Activated T-cell treated with anti-CD3 and anti-CD28 coated beads, Interleukin-2, amount 50 U/mL, for 72 hours (primary cell): Measurements from ENCODE around the gene DLL3. TPM values are rescaled to one million over a fixed set of nuclear protein-coding genes. Genes with fewer than 3 reads are reported as not detected.

ENCODE experiments used
- ATAC-seq, 2 donors: fragments of 150-1000 bp; cut with Tn5 transposase; replicated peaks in 1 of 2; 2 replicates each; pipeline ENCODE4 v1.10.0; 2021; ENCODE audit warnings: moderate library complexity in 2 of 2, mild to moderate bottlenecking in 1 of 2
- DNase-seq, 2 donors: peaks; one replicate each; pipeline ENCODE4 v3.0.0; 2021 to 2022; ENCODE audit warnings: mixed read lengths in 1 of 2
- H3K27ac Mint-ChIP-seq: one replicate; pipeline ENCODE4 v1.8.0; 2022; ENCODE audit warnings: mild to moderate bottlenecking, moderate library complexity, mixed read lengths
- H3K27me3 Mint-ChIP-seq: one replicate; pipeline ENCODE4 v1.8.0; 2022; ENCODE audit warnings: low read depth, mixed read lengths
- H3K36me3 Mint-ChIP-seq, 2 donors: one replicate each; pipeline ENCODE4 v1.8.0; 2022; ENCODE audit warnings: mixed read lengths in 2 of 2, mild to moderate bottlenecking in 1 of 2; ENCODE audit not compliant: insufficient read depth in 2 of 2
- H3K4me1 Mint-ChIP-seq: one replicate; pipeline ENCODE4 v1.8.0; 2022; ENCODE audit warnings: low read depth, mixed read lengths
- H3K4me3 Mint-ChIP-seq, 2 donors: one replicate each; pipeline ENCODE4 v1.8.0; 2022; ENCODE audit warnings: mild to moderate bottlenecking in 2 of 2, mixed read lengths in 2 of 2, moderate library complexity in 2 of 2
- H3K9me3 Mint-ChIP-seq, 2 donors: one replicate each; pipeline ENCODE4 v1.8.0; 2022; ENCODE audit warnings: mixed read lengths in 2 of 2
- total RNA-seq, 2 donors: library from RNA; stranded (reverse); gene quantifications; one replicate each; pipeline ENCODE4 v1.2.3, GENCODE V29; 2022

Gene DLL3
- total RNA-seq, 2 donors from 2014 or later = 0.72 to 1.1 TPM

DNA sequence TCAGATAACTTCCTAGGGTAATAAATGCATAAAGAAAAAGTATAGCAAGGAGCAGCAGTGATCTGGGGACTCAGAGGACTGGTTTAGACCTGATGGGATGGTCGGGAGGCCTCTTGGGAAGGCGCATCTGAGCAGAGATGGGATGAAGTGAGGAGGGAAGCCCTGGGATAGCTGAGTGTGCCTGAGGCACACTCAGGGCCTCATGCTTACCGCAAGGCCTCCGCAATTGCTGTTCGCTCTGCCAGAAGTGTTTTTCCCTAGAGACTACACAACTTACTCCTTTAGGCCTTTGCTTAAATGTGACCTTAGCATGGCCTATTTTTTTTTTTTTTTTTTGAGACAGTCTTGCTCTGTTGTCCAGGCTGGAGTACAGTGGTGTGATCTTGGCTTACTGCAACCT, 4.1 kb upstream of the DLL3 start:
- Mint-ChIP-seq H3K4me3 (no peak overlapping the region), H3K27me3 (peaks cover 36% of the 10 kb centered on the region), H3K36me3 (peaks cover 0 to 2% of the 10 kb centered on the region in 2 donors), H3K9me3 (no peaks in the 10 kb centered on the region), H3K4me1 (peaks cover 19% of the 10 kb centered on the region), H3K27ac (no peak overlapping the region)
- DNase-seq (no peak), ATAC-seq (no peak)

DNA sequence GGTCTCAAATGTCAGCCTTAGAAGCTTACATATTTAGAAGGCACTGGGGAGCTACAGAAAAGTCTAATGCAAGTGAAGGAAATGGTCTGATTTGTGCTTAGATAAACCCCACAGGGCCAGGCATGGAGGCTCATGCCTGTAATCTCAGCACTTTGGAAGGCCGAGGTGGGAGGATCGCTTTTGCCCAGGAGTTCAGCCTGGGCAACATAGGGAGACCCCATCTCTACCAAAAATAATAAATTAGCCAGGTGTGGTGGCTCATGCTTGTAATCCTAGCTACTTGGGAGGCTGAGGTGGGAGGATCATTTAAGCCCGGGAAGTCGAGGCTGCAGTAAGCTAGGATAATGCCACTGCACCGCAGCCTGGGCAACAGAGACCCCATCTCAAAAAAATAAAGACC, 2.7 kb upstream of the DLL3 start:
- ATAC-seq = no peak
- H3K4me1 Mint-ChIP-seq = peaks cover 22% of the 10 kb centered on the region
- no peak for DNase-seq
- no peaks in the 10 kb centered on the region for H3K36me3 Mint-ChIP-seq
- H3K9me3 Mint-ChIP-seq = no peaks in the 10 kb centered on the region
- peaks cover 50% of the 10 kb centered on the region for H3K27me3 Mint-ChIP-seq
- H3K27ac Mint-ChIP-seq = no peak overlapping the region
- H3K4me3 Mint-ChIP-seq = no peak overlapping the region

DNA sequence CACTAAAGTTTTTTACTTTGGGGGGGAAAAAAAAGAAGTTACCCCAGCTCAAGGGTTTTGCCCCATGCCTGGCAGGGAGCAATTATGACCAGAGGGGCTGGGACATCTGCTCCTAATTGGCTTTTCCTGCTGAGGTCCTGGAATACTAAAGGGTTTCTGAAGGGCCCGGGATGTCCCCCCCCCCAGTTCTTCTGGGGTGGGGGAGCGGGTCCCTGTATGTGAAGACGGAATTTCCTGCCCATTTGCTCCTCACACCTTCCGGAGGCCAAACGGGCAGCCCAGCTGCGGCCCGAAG, 1.1 kb upstream of the DLL3 start:
- peak overlapping the region; percentile 62 to 74 for H3K4me3 Mint-ChIP-seq
- ATAC-seq (no peak), DNase-seq (no peak)
- H3K27ac Mint-ChIP-seq = no peak overlapping the region
- no peaks in the 10 kb centered on the region for H3K36me3 Mint-ChIP-seq
- no peaks in the 10 kb centered on the region for H3K9me3 Mint-ChIP-seq
- H3K27me3 Mint-ChIP-seq = peaks cover 59% of the 10 kb centered on the region
- H3K4me1 Mint-ChIP-seq = peaks cover 22% of the 10 kb centered on the region

DNA sequence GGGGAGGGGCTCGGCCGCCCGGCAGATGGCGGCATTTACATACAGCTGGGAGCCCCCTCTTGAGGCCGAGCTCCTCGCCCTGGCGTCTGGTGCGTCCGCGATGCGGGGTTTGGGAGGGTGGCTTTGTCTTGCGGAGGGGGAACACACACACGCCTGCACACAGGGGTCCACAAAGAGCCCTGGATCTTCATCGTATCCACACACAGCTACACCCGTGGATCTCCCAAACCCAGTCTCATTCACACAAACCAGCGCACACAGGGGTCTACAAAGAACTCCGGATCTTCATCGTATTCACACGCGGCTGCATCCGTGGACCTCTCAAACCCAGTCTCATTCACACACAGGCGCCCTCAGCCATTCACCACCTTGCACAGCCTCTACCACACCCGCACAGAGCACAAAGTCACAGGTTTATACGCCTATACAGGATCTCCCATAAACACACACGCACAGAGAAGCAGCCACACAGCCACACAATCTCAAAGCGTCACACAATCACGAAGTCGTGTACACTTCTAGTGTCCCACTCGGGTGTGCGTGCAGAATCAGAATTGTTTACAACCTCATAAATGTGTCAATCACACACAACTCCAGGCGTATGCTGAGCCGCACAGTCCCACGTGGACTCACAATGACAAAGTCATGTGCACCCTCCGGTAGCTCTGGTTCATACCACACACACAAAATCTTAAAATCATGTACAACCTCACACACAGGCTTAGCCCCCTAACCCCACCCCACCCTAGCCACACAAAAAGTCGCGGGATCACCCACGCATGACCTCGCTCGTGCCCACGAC, 550 bp upstream of the DLL3 start:
- peak overlapping the region; percentile 62 to 74 for H3K4me3 Mint-ChIP-seq
- ATAC-seq (peak; percentile 52 to 70), DNase-seq (peak; percentile 48 to 65)
- peaks cover 26% of the 10 kb centered on the region for H3K4me1 Mint-ChIP-seq
- H3K27ac Mint-ChIP-seq = no peak overlapping the region
- H3K27me3 Mint-ChIP-seq = peaks cover 62% of the 10 kb centered on the region
- no peaks in the 10 kb centered on the region for H3K36me3 Mint-ChIP-seq
- no peaks in the 10 kb centered on the region for H3K9me3 Mint-ChIP-seq

DNA sequence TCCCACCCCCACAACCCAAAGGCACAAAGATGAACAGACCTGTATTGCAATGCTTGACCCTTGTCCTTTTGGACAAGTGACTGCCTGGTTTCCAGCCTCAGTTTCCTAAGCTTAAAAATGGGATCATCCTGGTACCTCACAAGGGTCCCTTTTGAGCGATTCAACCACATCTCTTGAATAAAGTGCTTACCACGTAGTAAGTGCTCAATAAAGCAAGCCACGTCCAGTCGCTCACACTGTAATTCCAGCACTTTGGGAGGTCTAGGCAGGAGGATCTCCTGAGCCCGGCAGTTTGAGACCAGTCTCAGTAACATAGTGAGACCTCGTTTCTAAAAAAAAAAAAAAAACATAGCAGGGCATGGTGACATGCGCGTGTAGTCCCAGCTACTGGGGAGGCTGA, 1.2 kb downstream of the DLL3 start:
- Mint-ChIP-seq H3K27me3 (peaks cover 80% of the 10 kb centered on the region), H3K36me3 (no peaks in the 10 kb centered on the region), H3K4me3 (peak overlapping the region; percentile 77 to 83), H3K9me3 (no peaks in the 10 kb centered on the region), H3K4me1 (peaks cover 30% of the 10 kb centered on the region), H3K27ac (no peak overlapping the region)
- ATAC-seq (no peak), DNase-seq (no peak)

DNA sequence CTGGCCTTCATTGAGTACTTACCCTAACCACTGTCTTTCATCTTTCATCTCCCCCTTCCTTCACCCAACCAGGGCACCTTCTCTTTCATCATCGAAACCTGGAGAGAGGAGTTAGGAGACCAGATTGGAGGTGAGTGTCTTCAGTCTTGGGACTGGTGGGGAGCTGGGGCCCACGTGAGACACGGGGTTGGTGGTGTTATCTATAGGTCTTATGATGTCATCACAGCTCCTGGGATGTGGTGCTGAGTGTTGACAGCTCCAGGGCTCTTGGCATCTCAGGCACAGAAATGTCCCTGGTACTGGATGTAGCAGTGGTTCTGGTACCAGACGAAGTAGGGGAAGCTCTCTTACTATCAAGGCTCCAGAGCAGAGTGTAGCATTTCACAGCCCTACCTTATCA, 1.8 kb downstream of the DLL3 start:
- ATAC-seq = no peak
- Mint-ChIP-seq H3K4me1 (peaks cover 30% of the 10 kb centered on the region), H3K4me3 (no peak overlapping the region), H3K36me3 (peaks cover 0 to under 1% of the 10 kb centered on the region in 2 donors), H3K9me3 (no peaks in the 10 kb centered on the region), H3K27me3 (peaks cover 83% of the 10 kb centered on the region), H3K27ac (no peak overlapping the region)
- DNase-seq = no peak

DNA sequence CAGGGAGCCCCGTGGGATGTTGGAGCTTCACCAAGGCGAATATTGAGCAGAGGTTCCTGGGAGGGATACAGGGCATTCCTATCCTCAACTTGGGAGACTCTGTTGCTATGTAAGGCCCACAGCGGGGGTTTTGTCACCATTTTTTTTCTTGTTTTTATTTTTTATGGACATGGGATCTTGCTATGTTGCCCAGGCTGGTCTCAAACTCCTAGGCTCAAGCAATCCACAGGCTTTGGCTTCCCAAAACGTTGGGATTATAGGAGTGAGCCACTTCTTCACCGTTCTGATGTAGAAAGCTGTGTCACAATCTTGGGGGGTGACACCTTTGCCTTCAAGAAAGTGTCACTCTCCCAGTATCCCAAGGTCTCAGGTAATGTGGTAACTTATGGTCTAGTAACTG, 2.6 kb downstream of the DLL3 start:
- no peak overlapping the region for H3K27ac Mint-ChIP-seq
- H3K36me3 Mint-ChIP-seq = peaks cover 0 to 5% of the 10 kb centered on the region in 2 donors
- H3K27me3 Mint-ChIP-seq = peaks cover 83% of the 10 kb centered on the region
- no peak overlapping the region for H3K4me3 Mint-ChIP-seq
- no peaks in the 10 kb centered on the region for H3K9me3 Mint-ChIP-seq
- peaks cover 32% of the 10 kb centered on the region for H3K4me1 Mint-ChIP-seq
- DNase-seq = no peak
- ATAC-seq = no peak

DNA sequence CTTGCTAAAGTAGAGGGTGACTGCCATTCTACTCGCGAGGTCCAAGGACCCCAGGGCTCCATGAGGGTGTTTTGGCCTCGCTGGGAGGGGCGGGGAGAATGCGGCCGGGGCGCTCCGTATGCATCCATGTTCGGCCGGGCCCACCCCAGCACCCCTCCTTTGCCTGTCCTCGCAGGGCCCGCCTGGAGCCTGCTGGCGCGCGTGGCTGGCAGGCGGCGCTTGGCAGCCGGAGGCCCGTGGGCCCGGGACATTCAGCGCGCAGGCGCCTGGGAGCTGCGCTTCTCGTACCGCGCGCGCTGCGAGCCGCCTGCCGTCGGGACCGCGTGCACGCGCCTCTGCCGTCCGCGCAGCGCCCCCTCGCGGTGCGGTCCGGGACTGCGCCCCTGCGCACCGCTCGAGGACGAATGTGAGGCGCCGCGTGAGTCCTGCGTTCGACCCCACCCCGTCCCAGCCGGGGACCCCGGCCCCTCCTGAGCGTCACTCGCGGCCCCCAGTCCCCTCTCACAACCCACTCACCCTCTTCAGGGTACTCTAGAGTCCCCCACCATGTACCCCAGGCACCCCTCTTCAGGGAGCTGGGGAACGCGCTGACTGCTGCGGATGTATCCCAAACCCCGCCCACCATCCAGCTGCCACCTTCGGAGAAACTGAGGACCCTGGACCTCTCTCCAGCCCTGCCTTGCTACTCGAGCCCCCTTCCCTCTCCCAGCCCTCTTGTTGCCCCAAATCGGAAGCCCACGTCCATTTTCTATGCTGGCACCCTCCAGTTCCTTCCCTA, 4.1 kb downstream of the DLL3 start:
- ATAC-seq (peak; percentile 56 to 61), DNase-seq (peak; percentile 82 to 90)
- peaks cover 0 to 6% of the 10 kb centered on the region in 2 donors for H3K36me3 Mint-ChIP-seq
- H3K27me3 Mint-ChIP-seq = peaks cover 81% of the 10 kb centered on the region
- H3K4me3 Mint-ChIP-seq = peak overlapping the region in 1 of 2 donors; percentile 27
- no peak overlapping the region for H3K27ac Mint-ChIP-seq
- H3K9me3 Mint-ChIP-seq = no peaks in the 10 kb centered on the region
- peaks cover 38% of the 10 kb centered on the region for H3K4me1 Mint-ChIP-seq

DNA sequence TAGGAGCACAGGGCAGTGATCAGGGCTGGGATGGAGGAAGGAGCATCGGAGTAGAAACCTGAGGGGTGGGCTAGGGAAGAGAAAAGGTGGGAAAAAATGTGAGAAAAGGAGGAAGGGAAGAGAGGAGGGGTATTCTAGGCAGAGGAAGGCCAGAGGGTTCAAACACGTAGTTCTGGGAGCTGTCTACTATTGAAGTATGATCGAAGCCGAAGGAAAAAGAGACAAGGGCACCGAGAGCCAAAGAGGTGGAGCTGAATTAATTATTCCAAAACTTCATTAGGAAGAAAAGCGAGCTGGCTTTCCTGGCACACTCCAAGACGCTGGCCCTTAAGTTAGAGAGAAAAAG, 7.8 kb downstream of the DLL3 start:
- Mint-ChIP-seq H3K4me1 (peaks cover 25% of the 10 kb centered on the region), H3K4me3 (peak overlapping the region; percentile 57 to 70), H3K27ac (no peak overlapping the region), H3K9me3 (no peaks in the 10 kb centered on the region), H3K36me3 (peaks cover 0 to 8% of the 10 kb centered on the region in 2 donors), H3K27me3 (peaks cover 62% of the 10 kb centered on the region)
- no peak for DNase-seq
- no peak for ATAC-seq

DNA sequence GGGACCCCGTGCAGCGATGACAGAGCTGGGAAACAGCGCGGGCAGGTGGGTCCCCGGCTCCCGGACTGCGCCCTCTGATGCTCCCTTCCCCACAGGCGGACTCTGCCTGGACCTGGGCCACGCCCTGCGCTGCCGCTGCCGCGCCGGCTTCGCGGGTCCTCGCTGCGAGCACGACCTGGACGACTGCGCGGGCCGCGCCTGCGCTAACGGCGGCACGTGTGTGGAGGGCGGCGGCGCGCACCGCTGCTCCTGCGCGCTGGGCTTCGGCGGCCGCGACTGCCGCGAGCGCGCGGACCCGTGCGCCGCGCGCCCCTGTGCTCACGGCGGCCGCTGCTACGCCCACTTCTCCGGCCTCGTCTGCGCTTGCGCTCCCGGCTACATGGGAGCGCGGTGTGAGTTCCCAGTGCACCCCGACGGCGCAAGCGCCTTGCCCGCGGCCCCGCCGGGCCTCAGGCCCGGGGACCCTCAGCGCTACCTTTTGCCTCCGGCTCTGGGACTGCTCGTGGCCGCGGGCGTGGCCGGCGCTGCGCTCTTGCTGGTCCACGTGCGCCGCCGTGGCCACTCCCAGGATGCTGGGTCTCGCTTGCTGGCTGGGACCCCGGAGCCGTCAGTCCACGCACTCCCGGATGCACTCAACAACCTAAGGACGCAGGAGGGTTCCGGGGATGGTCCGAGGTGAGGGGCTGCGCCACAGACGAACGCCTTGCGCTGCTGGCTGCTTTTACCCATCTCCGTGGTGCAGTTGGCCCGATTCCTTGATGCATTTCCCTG, 8.4 kb downstream of the DLL3 start:
- peak overlapping the region; percentile 86 to 94 for H3K4me3 Mint-ChIP-seq
- peak; percentile 70 to 71 for DNase-seq
- no peaks in the 10 kb centered on the region for H3K9me3 Mint-ChIP-seq
- H3K4me1 Mint-ChIP-seq = peaks cover 25% of the 10 kb centered on the region
- peak; percentile 80 to 81 for ATAC-seq
- peaks cover 59% of the 10 kb centered on the region for H3K27me3 Mint-ChIP-seq
- no peak overlapping the region for H3K27ac Mint-ChIP-seq
- H3K36me3 Mint-ChIP-seq = peaks cover 0 to 8% of the 10 kb centered on the region in 2 donors

DNA sequence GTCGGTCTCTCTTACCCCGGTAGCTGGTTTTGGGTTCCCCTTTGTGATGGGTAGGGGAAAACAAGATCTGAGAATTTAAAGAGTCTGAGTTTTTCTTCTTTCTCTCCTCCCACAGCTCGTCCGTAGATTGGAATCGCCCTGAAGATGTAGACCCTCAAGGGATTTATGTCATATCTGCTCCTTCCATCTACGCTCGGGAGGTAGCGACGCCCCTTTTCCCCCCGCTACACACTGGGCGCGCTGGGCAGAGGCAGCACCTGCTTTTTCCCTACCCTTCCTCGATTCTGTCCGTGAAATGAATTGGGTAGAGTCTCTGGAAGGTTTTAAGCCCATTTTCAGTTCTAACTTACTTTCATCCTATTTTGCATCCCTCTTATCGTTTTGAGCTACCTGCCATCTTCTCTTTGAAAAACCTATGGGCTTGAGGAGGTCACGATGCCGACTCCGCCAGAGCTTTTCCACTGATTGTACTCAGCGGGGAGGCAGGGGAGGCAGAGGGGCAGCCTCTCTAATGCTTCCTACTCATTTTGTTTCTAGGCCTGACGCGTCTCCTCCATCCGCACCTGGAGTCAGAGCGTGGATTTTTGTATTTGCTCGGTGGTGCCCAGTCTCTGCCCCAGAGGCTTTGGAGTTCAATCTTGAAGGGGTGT, 9.1 kb downstream of the DLL3 start:
- Mint-ChIP-seq H3K4me1 (peaks cover 25% of the 10 kb centered on the region), H3K27ac (no peak overlapping the region), H3K4me3 (peak overlapping the region; percentile 86 to 94), H3K36me3 (peaks cover 0 to 8% of the 10 kb centered on the region in 2 donors), H3K9me3 (no peaks in the 10 kb centered on the region), H3K27me3 (peaks cover 59% of the 10 kb centered on the region)
- no peak for DNase-seq
- no peak for ATAC-seq

DNA sequence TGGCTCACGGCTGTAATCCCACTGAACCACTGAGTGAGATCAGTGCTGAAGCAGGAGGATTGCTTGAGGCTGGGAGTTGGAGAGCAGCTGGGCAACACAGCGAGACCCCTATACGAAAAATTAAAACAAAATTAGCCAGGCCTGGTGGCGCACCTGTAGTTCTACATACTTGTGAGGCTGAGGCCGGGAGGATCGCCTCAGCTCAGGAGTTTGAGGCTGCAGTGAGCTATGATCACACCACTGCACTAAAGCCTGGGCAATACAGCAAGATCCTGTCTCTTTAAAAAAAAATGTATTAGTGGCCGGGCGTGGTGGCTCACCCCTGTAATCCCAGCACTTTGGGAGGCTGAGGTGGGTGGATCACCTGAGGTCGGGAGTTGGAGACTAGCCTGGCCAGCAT, 9.9 kb downstream of the DLL3 start:
- no peak for ATAC-seq
- Mint-ChIP-seq H3K4me3 (peak overlapping the region in 1 of 2 donors; percentile 94), H3K27me3 (peaks cover 53% of the 10 kb centered on the region), H3K36me3 (peaks cover 0 to 8% of the 10 kb centered on the region in 2 donors), H3K27ac (no peak overlapping the region), H3K4me1 (peaks cover 17% of the 10 kb centered on the region), H3K9me3 (no peaks in the 10 kb centered on the region)
- DNase-seq = no peak

DNA sequence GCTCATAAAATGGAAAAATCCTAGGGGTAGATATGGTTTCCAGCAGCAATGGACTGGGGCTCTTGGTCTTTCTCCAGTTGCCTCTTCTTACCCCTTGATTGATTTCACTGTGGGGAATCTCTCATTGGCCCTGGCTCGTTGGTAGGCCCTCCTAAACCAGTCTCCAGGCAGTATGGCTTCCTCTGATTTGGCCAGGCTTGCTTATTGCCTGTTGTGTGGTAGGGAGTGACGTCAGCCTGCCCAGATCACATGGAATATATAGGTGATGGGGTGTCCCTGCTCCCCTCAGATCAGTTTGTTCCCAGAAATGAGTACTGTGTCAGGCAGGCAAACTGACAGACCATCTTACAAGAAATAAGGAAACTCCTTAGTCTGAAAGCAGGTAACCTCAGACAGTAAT, 10.5 kb downstream of the DLL3 start:
- ATAC-seq (no peak), DNase-seq (no peak)
- Mint-ChIP-seq H3K27ac (no peak overlapping the region), H3K9me3 (no peaks in the 10 kb centered on the region), H3K36me3 (peaks cover 0 to 8% of the 10 kb centered on the region in 2 donors), H3K4me1 (peaks cover 17% of the 10 kb centered on the region), H3K4me3 (no peak overlapping the region), H3K27me3 (peaks cover 53% of the 10 kb centered on the region)
